Effector CD4-positive, alpha-beta T cell (primary cell): Measurements from ENCODE around the gene LY6G6C.
"Not testable (repeated sequence)": the region's sequence is repeated elsewhere in the genome, so short reads cannot be mapped to it uniquely, and the experiment has no call there.

Experiments
- DNase-seq: peaks from one replicate; pipeline ENCODE4 v3.0.0-alpha.2; 2020

LY6G6C gene

GRCh38 chr6:31725502-31726350 is 4.2 kb upstream of the LY6G6C start:
- no peak for DNase-seq

GRCh38 chr6:31723980-31724691 is 2.6 kb upstream of the LY6G6C start:
- DNase-seq: no peak

GRCh38 chr6:31723245-31723979 is 1.9 kb upstream of the LY6G6C start, which contains the start of gene MPIG6B:
Gene MPIG6B, plus strand, starts transcription at chr6:31723373. Its CDS starts 11 bp downstream, at chr6:31723384.
- no peak for DNase-seq

- no peak for DNase-seq
These were observed 627 bp upstream of the LY6G6C start for GRCh38 chr6:31722173-31722572.

- DNase-seq: no peak
These were observed 1.3 kb downstream of the LY6G6C start for GRCh38 chr6:31720196-31720770.

GRCh38 chr6:31719001-31719400 is 2.5 kb downstream of the LY6G6C start:
- no peak for DNase-seq

- DNase-seq: no peak
These were observed 3.3 kb downstream of the LY6G6C start for GRCh38 chr6:31718265-31718664.

- no peak for DNase-seq
These were observed 3.9 kb downstream of the LY6G6C start for GRCh38 chr6:31717499-31718222.

- DNase-seq: no peak
These were observed 6.3 kb downstream of the LY6G6C start, which contains the start of gene LY6G6D for GRCh38 chr6:31715022-31715958. Gene LY6G6D, plus strand, starts transcription at chr6:31715348. Its CDS starts 8 bp downstream, at chr6:31715356.

GRCh38 chr6:31713991-31714684 is 7.4 kb downstream of the LY6G6C start:
- no peak for DNase-seq

- DNase-seq: no peak
These were observed 8.1 kb downstream of the LY6G6C start for GRCh38 chr6:31713465-31713864.

- DNase-seq: no peak
These were observed 9.2 kb downstream of the LY6G6C start for GRCh38 chr6:31712296-31712695.

GRCh38 chr6:31711233-31711632 is 10.3 kb downstream of the LY6G6C start:
- no peak for DNase-seq

- no peak for DNase-seq
These were observed 10.9 kb downstream of the LY6G6C start for GRCh38 chr6:31710523-31711219.

- DNase-seq: not testable (repeated sequence)
These were observed 12.4 kb downstream of the LY6G6C start for GRCh38 chr6:31709157-31709556.

GRCh38 chr6:31708224-31708623 is 13.3 kb downstream of the LY6G6C start:
- no peak for DNase-seq

GRCh38 chr6:31707701-31708100 is 13.8 kb downstream of the LY6G6C start:
- no peak for DNase-seq

- no peak for DNase-seq
These were observed 14.9 kb downstream of the LY6G6C start, which contains the start of gene LY6G6F for GRCh38 chr6:31706599-31706998. Gene LY6G6F, plus strand, starts transcription at chr6:31706866. Its CDS starts 41 bp downstream, at chr6:31706907.

GRCh38 chr6:31705931-31706330 is 15.6 kb downstream of the LY6G6C start:
- DNase-seq: no peak
